ENCODE measurements around the gene SLC5A10. TPM values are rescaled to one million over a fixed set of nuclear protein-coding genes. Genes with fewer than 3 reads are reported as not detected.
"Not testable (repeated sequence)": the region's sequence is repeated elsewhere in the genome, so short reads cannot be mapped to it uniquely, and the experiment has no call there.

SLC5A10 gene
- polyA plus RNA-seq, 1 donor from 2014 or later: not detected

- Histone ChIP-seq H3K36me3 (ENCODE audit: insufficient read depth, low read length) (no peaks in the 10 kb centered on the region), H3K9ac (ENCODE audit: low read length) (no peak overlapping the region), H3K27me3 (ENCODE audit: insufficient read depth, low read depth, low read length) (no peaks in the 10 kb centered on the region), H3K4me3 (ENCODE audit: low read length) (no peak overlapping the region), H3K4me2 (ENCODE audit: low read length) (no peak overlapping the region), H4K20me1 (ENCODE audit: insufficient read depth) (no peaks in the 10 kb centered on the region), H3K27ac (ENCODE audit: low read length) (no peak overlapping the region), H3K9me2 (ENCODE audit: insufficient read depth, low read length) (no peaks in the 10 kb centered on the region), H3K79me2 (replicated peaks; ENCODE audit: insufficient read depth, low read length) (peaks cover 8% of the 10 kb centered on the region), H3F3A (ENCODE audit: insufficient read depth, low read length, poor library complexity, severe bottlenecking) (no peaks in the 10 kb centered on the region), H3K9me3 (ENCODE audit: low read length) (no peaks in the 10 kb centered on the region), H2AFZ (ENCODE audit: low read depth, low read length) (no peak overlapping the region)
- TF ChIP-seq RAD21 (conservative IDR thresholded peaks at IDR 0.05) (no peak), EZH2 (IDR thresholded peaks at IDR 0.05; ENCODE audit: borderline replicate concordance, insufficient read depth, low read length, poor library complexity, severe bottlenecking) (no peak), CTCF (IDR thresholded peaks at IDR 0.05; ENCODE audit: poor library complexity, severe bottlenecking) (no peak), TAF1 (IDR thresholded peaks at IDR 0.05; ENCODE audit: low read depth) (no peak), MXI1 (conservative IDR thresholded peaks at IDR 0.05; ENCODE audit: poor library complexity, severe bottlenecking) (no peak), EP300 (conservative IDR thresholded peaks at IDR 0.05; ENCODE audit: poor library complexity, severe bottlenecking) (no peak), POLR2AphosphoS5 (IDR thresholded peaks at IDR 0.05) (no peak), SMC3 (conservative IDR thresholded peaks at IDR 0.05; ENCODE audit: poor library complexity) (no peak), REST (IDR thresholded peaks at IDR 0.05; ENCODE audit: borderline replicate concordance) (no peak)
Measured at GRCh38 chr17:18921485-18921884, 30.5 kb upstream of the SLC5A10 start.

GRCh38 chr17:18921912-18922451, 30.0 kb upstream of the SLC5A10 start:
- TF ChIP-seq EP300 (conservative IDR thresholded peaks at IDR 0.05; ENCODE audit: poor library complexity, severe bottlenecking) (no peak), MXI1 (conservative IDR thresholded peaks at IDR 0.05; ENCODE audit: poor library complexity, severe bottlenecking) (no peak), TAF1 (IDR thresholded peaks at IDR 0.05; ENCODE audit: low read depth) (no peak), CTCF (IDR thresholded peaks at IDR 0.05; ENCODE audit: poor library complexity, severe bottlenecking) (no peak), EZH2 (IDR thresholded peaks at IDR 0.05; ENCODE audit: borderline replicate concordance, insufficient read depth, low read length, poor library complexity, severe bottlenecking) (no peak), POLR2AphosphoS5 (IDR thresholded peaks at IDR 0.05) (no peak), SMC3 (conservative IDR thresholded peaks at IDR 0.05; ENCODE audit: poor library complexity) (no peak), REST (IDR thresholded peaks at IDR 0.05; ENCODE audit: borderline replicate concordance) (no peak), RAD21 (conservative IDR thresholded peaks at IDR 0.05) (no peak)
- no peak overlapping the region for H2AFZ ChIP-seq (ENCODE audit: low read depth, low read length)
- no peak overlapping the region for H3K9ac ChIP-seq (ENCODE audit: low read length)
- no peaks in the 10 kb centered on the region for H4K20me1 ChIP-seq (ENCODE audit: insufficient read depth)
- no peak overlapping the region for H3K4me2 ChIP-seq (ENCODE audit: low read length)
- H3K9me2 ChIP-seq (ENCODE audit: insufficient read depth, low read length): no peaks in the 10 kb centered on the region
- H3K79me2 ChIP-seq (replicated peaks; ENCODE audit: insufficient read depth, low read length): peaks cover 8% of the 10 kb centered on the region
- no peaks in the 10 kb centered on the region for H3K9me3 ChIP-seq (ENCODE audit: low read length)
- no peaks in the 10 kb centered on the region for H3K27me3 ChIP-seq (ENCODE audit: insufficient read depth, low read depth, low read length)
- H3F3A ChIP-seq (ENCODE audit: insufficient read depth, low read length, poor library complexity, severe bottlenecking): no peaks in the 10 kb centered on the region
- H3K36me3 ChIP-seq (ENCODE audit: insufficient read depth, low read length): no peaks in the 10 kb centered on the region
- H3K4me3 ChIP-seq (ENCODE audit: low read length): no peak overlapping the region
- no peak overlapping the region for H3K27ac ChIP-seq (ENCODE audit: low read length)

GRCh38 chr17:18922596-18922995, 29.4 kb upstream of the SLC5A10 start:
- not testable (repeated sequence) for H3K9me3 ChIP-seq (ENCODE audit: low read length); H3K79me2 ChIP-seq (replicated peaks; ENCODE audit: insufficient read depth, low read length); H3K4me3 ChIP-seq (ENCODE audit: low read length); H4K20me1 ChIP-seq (ENCODE audit: insufficient read depth); H3K4me2 ChIP-seq (ENCODE audit: low read length); H3K36me3 ChIP-seq (ENCODE audit: insufficient read depth, low read length); H2AFZ ChIP-seq (ENCODE audit: low read depth, low read length); H3K9me2 ChIP-seq (ENCODE audit: insufficient read depth, low read length); H3K9ac ChIP-seq (ENCODE audit: low read length); H3F3A ChIP-seq (ENCODE audit: insufficient read depth, low read length, poor library complexity, severe bottlenecking); H3K27me3 ChIP-seq (ENCODE audit: insufficient read depth, low read depth, low read length); H3K27ac ChIP-seq (ENCODE audit: low read length)

Data from neural cell (in vitro differentiated cells).